Testis (tissue), 3 donors: ENCODE results near the gene LAMA5. TPM values are rescaled to one million over a fixed set of nuclear protein-coding genes. Genes with fewer than 3 reads are reported as not detected.

ENCODE experiments used
- DNase-seq: peaks from one replicate; pipeline ENCODE4 v3.0.0-alpha.2; 2019
- H3K27ac ChIP-seq, 2 donors: fragments of 200-600 bp; sonication (generic); one replicate each; pipeline ENCODE4 v1.5.1; 2019
- H3K27me3 ChIP-seq: fragments of 200-600 bp; sonication (generic); one replicate; pipeline ENCODE4 v1.5.1; 2019
- H3K36me3 ChIP-seq: fragments of 200-600 bp; sonication (generic); one replicate; pipeline ENCODE4 v1.5.1; 2017; ENCODE audit warnings: low read depth; ENCODE audit errors: missing control alignments
- H3K4me1 ChIP-seq: fragments of 200-600 bp; sonication (generic); one replicate; pipeline ENCODE4 v1.5.1; 2019
- H3K4me3 ChIP-seq, 2 donors: fragments of 200-600 bp; sonication (generic); one replicate each; pipeline ENCODE4 v1.5.1; 2017 to 2019
- H3K9me3 ChIP-seq: fragments of 200-600 bp; sonication (generic); one replicate; pipeline ENCODE4 v1.5.1; 2017
- CTCF ChIP-seq, 3 experiments: fragments of 450-650 bp in 2 of 3; fragments of 200-600 bp in 1 of 3; sonication (generic) in 1 of 3; IDR thresholded peaks; one replicate each; pipeline ENCODE4 v1.5.1; 2016 to 2019; ENCODE audit warnings: antibody characterized with exemption in 3 of 3, mild to moderate bottlenecking in 2 of 3, moderate library complexity in 1 of 3
- POLR2A ChIP-seq: fragments of 450-650 bp; IDR thresholded peaks from one replicate; pipeline ENCODE4 v1.6.1; 2017; ENCODE audit warnings: antibody characterized with exemption, mild to moderate bottlenecking, moderate library complexity
- WGBS, 2 donors: methylation state at CpG; one replicate each; pipeline ENCODE4 v1.1.5; 2018; 5-methylcytosine and 5-hydroxymethylcytosine counted together
- intact Hi-C: fragments of 100-400 bp; cut with DNase I; formaldehyde crosslinking; loops from one replicate; pipeline ENCODE4 v1.15.1; 2023; ENCODE audit warnings: low total_unique reads
- polyA plus RNA-seq: library from polyadenylated mRNA; stranded (reverse); fragments of 350-450 nt; fragmentation: Illumina TruSeq; extraction: RNeasy Lipid Tissue Mini Kit (QIAGEN cat#74804); gene quantifications from one replicate; pipeline ENCODE4 v1.2.3, GENCODE V29; 2014; ENCODE audit warnings: low read depth, low replicate concordance; ENCODE audit not compliant: insufficient read depth
- total RNA-seq, 2 donors: library from RNA; depleted of rRNA; stranded (reverse); fragments of >200 nt; gene quantifications; one replicate each; pipeline ENCODE4 v1.2.3, GENCODE V29; 2016

The LAMA5 gene
- total and polyA plus RNA-seq, 3 donors from 2014 or later: 33.2 to 144 (median 121) TPM

DNA sequence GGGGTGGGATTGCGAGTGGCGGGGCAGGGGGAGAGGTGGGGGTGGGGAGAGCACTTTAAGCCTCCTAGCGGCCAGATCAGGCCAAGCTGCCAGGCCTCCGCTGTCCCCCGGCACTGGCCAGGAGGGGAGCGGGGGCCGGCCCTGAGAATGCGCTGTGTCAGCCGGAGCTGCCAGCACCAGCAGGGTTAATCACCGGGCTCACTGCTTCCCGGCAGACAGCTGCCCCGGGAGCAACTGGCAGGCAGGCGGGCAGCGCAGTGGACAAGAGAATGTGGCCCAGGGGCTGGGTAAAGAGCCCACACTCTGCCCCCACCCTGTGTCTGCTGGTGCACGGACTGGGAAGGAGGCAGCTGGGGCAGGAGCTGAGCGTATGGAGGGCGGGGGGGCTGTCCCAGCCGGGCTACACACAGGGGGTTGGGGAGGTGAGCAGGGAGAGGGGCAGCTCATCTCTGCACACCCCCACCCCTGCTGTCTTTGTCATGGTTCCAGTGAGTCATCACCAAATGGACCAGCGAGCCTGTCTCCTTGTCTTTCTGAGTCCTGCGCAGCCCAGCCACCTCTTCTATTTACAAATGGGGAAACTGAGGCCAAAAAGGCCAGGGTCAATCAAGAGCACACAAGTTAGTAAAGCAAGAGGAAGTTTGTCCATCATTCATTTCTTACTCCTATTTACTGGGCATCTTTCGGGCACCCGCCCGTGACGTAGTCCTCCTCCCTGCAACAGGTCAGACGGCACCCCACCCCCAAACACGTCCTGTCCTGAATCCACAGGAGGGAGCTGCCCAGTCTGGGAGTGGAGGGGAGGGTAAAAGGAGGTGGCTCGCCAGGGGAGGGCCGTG lies 2.1 kb upstream of the LAMA5 start:
- 49 to 67% methylated on average over 11 to 25 of the region's 28 CpGs for WGBS, 2 donors
- H3K36me3 ChIP-seq: no peaks in the 10 kb centered on the region
- H3K4me1 ChIP-seq: peaks cover 67% of the 10 kb centered on the region
- no peak for DNase-seq
- no peaks in the 10 kb centered on the region for H3K9me3 ChIP-seq
- no peak overlapping the region for H3K27ac ChIP-seq
- no peaks in the 10 kb centered on the region for H3K27me3 ChIP-seq
- H3K4me3 ChIP-seq: no peak overlapping the region
- intact Hi-C loops: no loop called here
- TF ChIP-seq POLR2A (no peak), CTCF (IDR thresholded peaks at IDR 0.05) (peak in 1 of 3 experiments; percentile 42)

GRCh38 chr20:62368392-62368975 lies 1.4 kb upstream of the LAMA5 start:
- H3K4me1 ChIP-seq: peaks cover 69% of the 10 kb centered on the region
- WGBS, 2 donors: 4 to 21% methylated on average over 5 to 14 of the region's 15 CpGs
- no peak for DNase-seq
- no peaks in the 10 kb centered on the region for H3K36me3 ChIP-seq
- intact Hi-C loops: no loop called here
- H3K27ac ChIP-seq: no peak overlapping the region
- no peaks in the 10 kb centered on the region for H3K27me3 ChIP-seq
- H3K4me3 ChIP-seq: no peak overlapping the region
- H3K9me3 ChIP-seq: no peaks in the 10 kb centered on the region
- no peak for TF ChIP-seq CTCF (IDR thresholded peaks at IDR 0.05)
- TF ChIP-seq POLR2A: no peak

DNA sequence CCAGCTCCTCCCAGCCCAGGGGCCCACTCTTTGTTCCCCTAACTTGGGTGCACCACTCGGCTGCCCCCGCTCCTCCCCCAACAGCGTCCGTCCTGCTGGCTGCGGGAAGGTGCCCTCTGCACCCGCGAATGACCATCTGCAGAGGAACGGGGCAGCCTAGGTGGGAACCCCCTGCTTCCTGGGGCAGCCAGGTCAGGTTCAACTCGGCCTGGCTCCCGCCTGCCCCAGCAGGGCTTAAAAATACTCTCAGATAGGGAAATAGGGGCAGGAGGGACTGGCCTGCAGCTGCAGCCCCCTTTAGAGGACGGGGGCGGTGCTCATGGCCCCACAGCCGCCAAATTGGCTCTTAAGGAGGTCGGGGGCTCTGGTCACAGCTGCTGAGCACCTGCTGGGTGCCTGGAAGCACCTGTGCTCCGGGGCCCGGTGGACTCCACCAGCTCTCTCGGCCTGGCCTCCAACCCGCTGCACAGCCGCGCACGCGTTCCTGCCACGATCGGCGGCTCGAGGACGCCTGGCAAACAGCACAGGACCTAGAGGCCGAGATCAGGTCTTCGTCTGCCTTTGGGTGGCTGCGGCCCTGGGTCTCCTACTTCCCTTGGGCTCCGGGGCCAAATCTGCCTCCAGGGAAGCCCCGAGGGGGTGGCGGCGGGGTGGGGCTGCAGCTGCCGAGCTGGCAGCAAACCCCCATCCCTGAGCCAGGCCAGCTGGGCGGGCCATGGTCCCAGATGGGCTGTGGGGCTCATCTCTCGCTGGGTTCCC lies 700 bp upstream of the LAMA5 start:
- Histone ChIP-seq H3K4me1 (peaks cover 69% of the 10 kb centered on the region), H3K27me3 (no peaks in the 10 kb centered on the region), H3K27ac (peak overlapping the region in 1 of 2 donors; percentile 80), H3K36me3 (no peaks in the 10 kb centered on the region), H3K4me3 (peak overlapping the region; percentile 38 to 58), H3K9me3 (no peaks in the 10 kb centered on the region)
- no peak for TF ChIP-seq POLR2A
- no peak for TF ChIP-seq CTCF (IDR thresholded peaks at IDR 0.05)
- intact Hi-C loops: no loop called here
- 2 to 6% methylated on average over 17 to 37 of the region's 37 CpGs for WGBS, 2 donors
- peak; percentile 71 for DNase-seq

DNA sequence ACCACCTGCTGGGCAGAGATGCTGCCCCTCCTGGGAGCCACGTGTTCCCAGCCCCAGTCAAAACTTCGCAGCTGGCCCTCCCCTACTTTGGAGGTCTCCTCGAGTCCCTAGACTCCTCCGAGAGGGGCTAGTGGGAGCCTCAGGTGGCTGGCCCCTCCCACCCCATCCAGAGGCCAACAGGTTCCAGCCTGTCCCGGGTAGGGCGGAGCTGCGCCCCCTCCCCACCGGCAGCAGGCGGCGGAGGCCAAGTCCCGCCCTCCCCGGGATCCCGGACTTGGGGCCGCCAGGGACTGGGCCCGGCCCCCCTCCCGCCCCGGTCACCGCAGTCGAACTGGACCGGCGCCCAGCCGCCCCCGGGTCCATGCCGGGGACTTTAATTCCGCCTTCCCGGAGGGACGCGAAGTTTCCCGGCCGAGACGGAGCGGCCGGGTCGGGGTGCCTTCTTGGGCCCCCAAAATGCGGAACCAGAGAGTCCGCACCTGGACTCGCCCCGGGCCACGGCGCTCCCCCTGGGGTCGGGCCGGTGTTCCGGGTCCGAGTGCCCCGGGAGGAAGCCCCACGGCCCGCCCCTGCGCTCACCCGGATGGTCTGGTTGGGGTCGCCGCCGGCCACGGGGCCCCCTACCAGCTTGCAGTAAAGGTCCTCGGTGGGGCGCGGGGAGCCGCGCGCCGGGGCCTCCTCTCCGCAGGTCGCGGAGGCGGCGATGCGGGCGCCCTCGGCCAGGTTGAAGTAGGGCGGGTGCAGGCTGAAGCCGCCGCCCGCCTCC lies 559 bp downstream of the LAMA5 start:
- H3K9me3 ChIP-seq: no peaks in the 10 kb centered on the region
- TF ChIP-seq CTCF (IDR thresholded peaks at IDR 0.05) (no peak), POLR2A (no peak)
- H3K36me3 ChIP-seq: no peaks in the 10 kb centered on the region
- no peak for DNase-seq
- no peaks in the 10 kb centered on the region for H3K27me3 ChIP-seq
- H3K27ac ChIP-seq: peak overlapping the region; percentile 80
- H3K4me1 ChIP-seq: peaks cover 64% of the 10 kb centered on the region
- peak overlapping the region; percentile 58 to 84 for H3K4me3 ChIP-seq
- 7% methylated on average over 37 of the region's 72 CpGs; no CpG with 5 or more reads in 1 of the 2 donors for WGBS, 2 donors
- intact Hi-C loops: no loop called here
